ENCODE results near the gene DIS3L. TPM values are rescaled to one million over a fixed set of nuclear protein-coding genes. Genes with fewer than 3 reads are reported as not detected.

Gene DIS3L
- total RNA-seq, 1 donor from 2014 or later = 51.1 TPM

- Mint-ChIP-seq H3K27ac (no peak overlapping the region), H3K4me3 (ENCODE audit: low read depth) (no peak overlapping the region), H3K4me1 (ENCODE audit: low read depth) (peaks cover 6% of the 10 kb centered on the region), H3K36me3 (ENCODE audit: insufficient read depth) (no peaks in the 10 kb centered on the region), H3K27me3 (no peaks in the 10 kb centered on the region), H3K9me3 (ENCODE audit: low read depth) (no peaks in the 10 kb centered on the region)
- TF ChIP-seq, protein P1, sequence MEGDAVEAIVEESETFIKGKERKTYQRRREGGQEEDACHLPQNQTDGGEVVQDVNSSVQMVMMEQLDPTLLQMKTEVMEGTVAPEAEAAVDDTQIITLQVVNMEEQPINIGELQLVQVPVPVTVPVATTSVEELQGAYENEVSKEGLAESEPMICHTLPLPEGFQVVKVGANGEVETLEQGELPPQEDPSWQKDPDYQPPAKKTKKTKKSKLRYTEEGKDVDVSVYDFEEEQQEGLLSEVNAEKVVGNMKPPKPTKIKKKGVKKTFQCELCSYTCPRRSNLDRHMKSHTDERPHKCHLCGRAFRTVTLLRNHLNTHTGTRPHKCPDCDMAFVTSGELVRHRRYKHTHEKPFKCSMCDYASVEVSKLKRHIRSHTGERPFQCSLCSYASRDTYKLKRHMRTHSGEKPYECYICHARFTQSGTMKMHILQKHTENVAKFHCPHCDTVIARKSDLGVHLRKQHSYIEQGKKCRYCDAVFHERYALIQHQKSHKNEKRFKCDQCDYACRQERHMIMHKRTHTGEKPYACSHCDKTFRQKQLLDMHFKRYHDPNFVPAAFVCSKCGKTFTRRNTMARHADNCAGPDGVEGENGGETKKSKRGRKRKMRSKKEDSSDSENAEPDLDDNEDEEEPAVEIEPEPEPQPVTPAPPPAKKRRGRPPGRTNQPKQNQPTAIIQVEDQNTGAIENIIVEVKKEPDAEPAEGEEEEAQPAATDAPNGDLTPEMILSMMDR (IDR thresholded peaks at IDR 0.05; ENCODE audit: unreplicated experiment) = no peak
- no peak for DNase-seq (ENCODE audit: low spot score, unreplicated experiment)
These were observed 4.7 kb upstream of the DIS3L start for GRCh38 chr15:66288551-66289185.

DNA sequence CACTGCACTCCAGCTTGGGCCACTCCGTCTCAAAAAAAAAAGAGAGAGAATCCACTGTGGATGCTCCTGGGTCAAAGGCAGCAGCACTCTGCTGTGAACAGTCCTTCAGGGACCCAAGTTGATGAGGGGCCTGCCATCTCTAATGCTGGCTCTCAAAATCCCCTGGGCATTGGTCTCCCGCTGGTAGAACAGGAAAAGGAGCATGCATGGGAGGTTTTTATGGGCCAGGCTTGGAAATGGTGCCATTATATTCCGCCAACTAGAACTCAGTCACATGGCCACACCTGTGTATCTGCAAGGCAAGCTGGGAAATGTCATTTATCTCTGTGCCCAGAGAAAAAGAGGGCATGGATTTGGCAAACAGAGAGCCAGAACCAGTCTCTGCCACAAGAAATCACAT lies 3.4 kb upstream of the DIS3L start:
- no peak overlapping the region for H3K27ac Mint-ChIP-seq
- no peak overlapping the region for H3K4me3 Mint-ChIP-seq (ENCODE audit: low read depth)
- TF ChIP-seq, protein P1 (IDR thresholded peaks at IDR 0.05; ENCODE audit: unreplicated experiment) = no peak
- no peaks in the 10 kb centered on the region for H3K9me3 Mint-ChIP-seq (ENCODE audit: low read depth)
- no peaks in the 10 kb centered on the region for H3K36me3 Mint-ChIP-seq (ENCODE audit: insufficient read depth)
- peaks cover 15% of the 10 kb centered on the region for H3K4me1 Mint-ChIP-seq (ENCODE audit: low read depth)
- no peak for DNase-seq (ENCODE audit: low spot score, unreplicated experiment)
- H3K27me3 Mint-ChIP-seq = no peaks in the 10 kb centered on the region

- H3K4me3 Mint-ChIP-seq (ENCODE audit: low read depth) = no peak overlapping the region
- no peaks in the 10 kb centered on the region for H3K36me3 Mint-ChIP-seq (ENCODE audit: insufficient read depth)
- TF ChIP-seq, protein P1 (IDR thresholded peaks at IDR 0.05; ENCODE audit: unreplicated experiment) = no peak
- peaks cover 20% of the 10 kb centered on the region for H3K4me1 Mint-ChIP-seq (ENCODE audit: low read depth)
- DNase-seq (ENCODE audit: low spot score, unreplicated experiment) = no peak
- H3K27ac Mint-ChIP-seq = no peak overlapping the region
- H3K9me3 Mint-ChIP-seq (ENCODE audit: low read depth) = no peaks in the 10 kb centered on the region
- no peaks in the 10 kb centered on the region for H3K27me3 Mint-ChIP-seq
These were observed 2.9 kb upstream of the DIS3L start for GRCh38 chr15:66290518-66290917.

DNA sequence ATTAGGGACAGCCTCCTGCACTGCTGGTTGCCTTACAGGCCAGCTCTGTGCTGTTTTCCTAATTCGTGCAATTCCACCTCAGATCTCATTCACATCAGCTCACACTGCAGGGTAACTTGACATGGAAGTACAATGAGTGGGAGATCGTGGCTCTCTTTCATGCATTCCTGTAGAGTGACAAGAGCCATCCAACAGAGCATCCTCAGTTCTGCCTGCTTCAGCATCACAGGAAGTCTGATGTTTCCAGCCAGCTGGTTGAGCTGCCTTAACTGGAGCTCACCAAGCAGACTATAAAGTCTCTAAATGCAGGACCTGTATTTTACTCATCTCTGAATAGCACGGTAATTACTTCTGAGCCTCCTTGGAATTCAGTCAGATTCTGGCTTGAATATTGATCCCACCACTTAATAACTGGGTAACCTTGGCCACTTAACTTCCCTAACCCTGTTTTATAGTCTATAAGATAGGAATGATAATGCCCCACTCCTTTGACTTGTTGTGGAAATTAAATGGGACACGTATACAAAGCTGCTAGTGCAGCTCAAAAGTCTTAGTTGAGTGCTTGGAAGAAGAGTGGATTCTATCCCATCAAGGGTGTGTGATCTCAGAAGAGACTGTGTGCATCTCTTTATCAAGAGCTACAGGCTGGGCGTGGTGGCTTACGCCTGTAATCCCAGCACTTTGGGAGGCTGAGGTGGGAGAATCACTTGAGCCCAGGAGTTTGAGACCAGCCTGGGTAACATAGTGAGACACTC lies 1.4 kb upstream of the DIS3L start:
- Mint-ChIP-seq H3K27me3 (no peaks in the 10 kb centered on the region), H3K4me1 (ENCODE audit: low read depth) (peaks cover 29% of the 10 kb centered on the region), H3K36me3 (ENCODE audit: insufficient read depth) (peaks cover 4% of the 10 kb centered on the region), H3K9me3 (ENCODE audit: low read depth) (no peaks in the 10 kb centered on the region), H3K27ac (peak overlapping the region; percentile 96), H3K4me3 (ENCODE audit: low read depth) (peak overlapping the region; percentile 77)
- TF ChIP-seq, protein P1 (IDR thresholded peaks at IDR 0.05; ENCODE audit: unreplicated experiment) = no peak
- no peak for DNase-seq (ENCODE audit: low spot score, unreplicated experiment)

GRCh38 chr15:66292571-66293418 lies 573 bp upstream of the DIS3L start:
- Mint-ChIP-seq H3K27ac (peak overlapping the region; percentile 96), H3K4me3 (ENCODE audit: low read depth) (peak overlapping the region; percentile 77), H3K36me3 (ENCODE audit: insufficient read depth) (peaks cover 7% of the 10 kb centered on the region), H3K9me3 (ENCODE audit: low read depth) (no peaks in the 10 kb centered on the region), H3K4me1 (ENCODE audit: low read depth) (peaks cover 29% of the 10 kb centered on the region), H3K27me3 (no peaks in the 10 kb centered on the region)
- DNase-seq (ENCODE audit: low spot score, unreplicated experiment) = no peak
- TF ChIP-seq, protein P1 (IDR thresholded peaks at IDR 0.05; ENCODE audit: unreplicated experiment) = no peak

Measured in progenitor cell of endocrine pancreas (in vitro differentiated cells).